Fibroblast of pulmonary artery (primary cell): Measurements from ENCODE around the gene SERP2.

Experiments
- DNase-seq: peaks from one replicate; pipeline ENCODE4 v3.0.0-alpha.2; 2010; ENCODE audit warnings: low read depth
- H3K4me3 ChIP-seq: replicated peaks from 2 replicates; pipeline ENCODE4 v1.5.1; 2011; ENCODE audit warnings: low read depth, mild to moderate bottlenecking, control low read depth, low read length, moderate library complexity
- TF ChIP-seq, protein P1 (sequence below): IDR thresholded peaks from 2 replicates; pipeline ENCODE4 v1.5.1; 2011; ENCODE audit warnings: mild to moderate bottlenecking, control low read depth, low read length, inconsistent platforms; ENCODE audit errors: missing control alignments

Gene SERP2

DNA sequence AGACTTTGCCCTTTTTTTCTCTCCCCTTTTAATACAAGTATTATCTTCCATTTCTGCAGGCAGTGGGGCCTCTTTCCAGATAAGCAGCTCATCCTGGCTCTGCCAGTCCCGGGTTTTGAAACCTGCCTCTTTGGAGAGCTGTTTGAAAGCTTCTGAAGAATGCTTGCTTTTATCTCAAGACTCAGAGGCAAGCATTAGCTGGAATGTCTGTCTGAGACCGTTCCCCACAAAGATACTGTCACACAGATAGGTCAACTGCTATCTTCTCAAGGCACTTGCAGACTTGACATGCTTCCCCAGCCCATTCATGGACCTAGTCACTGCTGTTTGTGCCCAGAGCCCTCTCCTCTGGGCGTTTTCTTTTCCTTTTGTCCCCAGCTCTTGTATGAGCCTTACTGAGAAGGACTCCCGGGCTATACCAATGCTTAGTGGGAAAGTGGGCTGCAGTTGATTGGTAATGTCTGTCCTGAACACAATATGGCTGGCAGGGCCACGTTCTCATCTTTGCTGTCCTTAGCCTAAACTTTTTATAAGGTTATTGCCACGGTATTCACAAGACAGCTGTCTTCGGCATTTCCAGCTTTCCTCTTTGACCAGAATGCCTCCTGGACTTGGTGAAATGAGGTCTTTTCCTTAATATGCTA, 13.4 kb downstream of the SERP2 start:
- no peak overlapping the region for H3K4me3 ChIP-seq
- DNase-seq = no peak
- TF ChIP-seq, protein P1, sequence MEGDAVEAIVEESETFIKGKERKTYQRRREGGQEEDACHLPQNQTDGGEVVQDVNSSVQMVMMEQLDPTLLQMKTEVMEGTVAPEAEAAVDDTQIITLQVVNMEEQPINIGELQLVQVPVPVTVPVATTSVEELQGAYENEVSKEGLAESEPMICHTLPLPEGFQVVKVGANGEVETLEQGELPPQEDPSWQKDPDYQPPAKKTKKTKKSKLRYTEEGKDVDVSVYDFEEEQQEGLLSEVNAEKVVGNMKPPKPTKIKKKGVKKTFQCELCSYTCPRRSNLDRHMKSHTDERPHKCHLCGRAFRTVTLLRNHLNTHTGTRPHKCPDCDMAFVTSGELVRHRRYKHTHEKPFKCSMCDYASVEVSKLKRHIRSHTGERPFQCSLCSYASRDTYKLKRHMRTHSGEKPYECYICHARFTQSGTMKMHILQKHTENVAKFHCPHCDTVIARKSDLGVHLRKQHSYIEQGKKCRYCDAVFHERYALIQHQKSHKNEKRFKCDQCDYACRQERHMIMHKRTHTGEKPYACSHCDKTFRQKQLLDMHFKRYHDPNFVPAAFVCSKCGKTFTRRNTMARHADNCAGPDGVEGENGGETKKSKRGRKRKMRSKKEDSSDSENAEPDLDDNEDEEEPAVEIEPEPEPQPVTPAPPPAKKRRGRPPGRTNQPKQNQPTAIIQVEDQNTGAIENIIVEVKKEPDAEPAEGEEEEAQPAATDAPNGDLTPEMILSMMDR = no peak

DNA sequence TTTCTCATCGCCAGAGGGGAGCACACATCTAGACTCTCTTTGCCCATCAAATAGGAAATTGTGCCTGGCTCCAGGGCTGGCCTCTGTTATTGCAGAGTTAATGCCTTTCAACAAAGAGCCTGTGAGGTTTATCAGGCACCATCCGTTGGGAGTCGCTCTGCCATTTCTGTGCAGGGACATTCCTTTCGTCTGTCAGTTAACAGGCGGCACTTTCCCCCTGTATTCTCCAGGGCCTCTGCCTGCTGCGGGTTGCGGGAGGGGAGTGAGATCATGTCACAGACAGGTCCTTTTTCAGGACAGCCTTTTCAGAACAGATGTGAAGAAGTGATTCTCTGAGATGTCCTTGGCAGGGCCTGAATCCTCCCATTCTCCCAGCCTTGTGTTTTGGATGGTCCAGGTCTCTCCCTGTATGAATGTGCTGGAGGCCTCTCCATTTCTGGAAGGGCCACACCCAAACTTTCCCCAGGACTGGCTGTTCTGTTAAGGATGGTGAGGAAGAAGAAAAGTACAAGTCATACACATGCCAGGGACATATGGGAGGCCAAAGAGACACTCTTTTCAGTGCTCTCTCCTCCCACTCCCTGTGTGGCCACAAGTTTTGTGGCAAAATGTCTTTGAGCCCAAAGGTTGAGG, 14.9 kb downstream of the SERP2 start:
- TF ChIP-seq, protein P1 = no peak
- no peak for DNase-seq
- H3K4me3 ChIP-seq = no peak overlapping the region

DNA sequence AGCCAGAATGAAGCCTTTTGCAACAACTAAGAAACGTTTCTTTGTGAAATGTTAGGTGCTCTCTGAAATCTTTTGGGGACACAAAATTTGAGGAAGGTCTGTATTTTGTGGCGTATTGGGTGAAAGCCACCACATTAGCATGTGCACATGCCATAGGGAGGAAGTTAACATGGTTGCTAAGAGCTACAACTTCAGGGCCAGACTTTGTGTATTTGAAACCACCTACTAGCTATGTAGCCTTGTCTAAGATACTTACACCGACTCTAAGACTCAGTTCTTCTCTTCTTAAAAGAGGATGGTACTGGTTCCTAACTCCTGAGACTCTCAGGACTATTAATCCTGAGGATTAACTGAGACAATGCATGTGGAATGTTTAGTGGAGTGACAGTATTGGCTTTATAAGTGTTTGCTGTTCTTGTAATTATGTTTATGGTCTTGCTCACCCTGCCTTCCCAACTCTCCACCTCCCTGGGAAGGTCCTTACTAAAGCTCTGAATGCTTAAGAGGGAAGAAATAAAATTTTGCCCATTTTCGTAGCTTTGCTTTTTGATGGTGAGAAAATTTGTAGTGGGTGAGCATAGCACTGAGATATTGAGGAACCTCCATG, 15.5 kb downstream of the SERP2 start:
- no peak overlapping the region for H3K4me3 ChIP-seq
- no peak for DNase-seq
- TF ChIP-seq, protein P1 = no peak

DNA sequence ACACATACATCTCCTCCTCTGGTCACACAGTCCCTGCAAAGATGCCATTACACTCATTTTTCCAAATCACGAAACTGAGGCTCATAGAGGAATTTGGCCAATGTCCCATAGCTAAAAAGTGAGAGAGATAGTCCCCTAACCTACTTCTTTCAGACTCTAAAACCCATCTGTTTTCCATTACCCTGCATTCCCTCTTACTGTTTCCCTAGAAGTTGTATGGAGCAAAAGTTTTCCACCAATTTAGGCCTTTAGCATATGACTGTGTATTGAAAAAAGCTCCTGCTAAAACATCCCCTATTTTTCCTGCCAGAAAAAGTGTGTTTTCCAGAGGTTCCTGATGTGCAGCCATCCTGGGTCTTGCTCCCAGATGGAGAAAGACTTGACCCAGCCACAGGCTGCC, 16.3 kb downstream of the SERP2 start:
- TF ChIP-seq, protein P1 = no peak
- H3K4me3 ChIP-seq = no peak overlapping the region
- DNase-seq = no peak

DNA sequence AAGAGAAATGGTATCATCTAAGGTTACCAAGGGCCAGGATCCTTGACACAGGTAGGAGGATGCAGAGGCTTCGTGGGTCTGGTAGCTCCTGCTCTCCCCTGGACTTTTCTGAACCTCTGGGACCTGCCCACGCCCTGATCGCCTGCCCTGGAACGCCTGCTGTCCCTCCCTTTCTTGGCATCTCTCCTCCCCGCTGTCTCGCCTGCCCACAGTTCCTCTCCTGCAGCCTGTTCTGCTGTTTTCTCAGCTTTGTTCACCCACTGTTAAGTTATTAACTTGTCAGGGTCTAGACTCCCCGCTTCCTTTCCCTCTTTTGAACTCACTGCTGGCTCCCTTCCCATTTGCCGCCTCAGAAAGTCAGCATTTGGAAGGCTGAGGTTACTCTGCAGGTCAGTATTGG, 19.8 kb downstream of the SERP2 start:
- DNase-seq = no peak
- H3K4me3 ChIP-seq = no peak overlapping the region
- TF ChIP-seq, protein P1 = no peak

DNA sequence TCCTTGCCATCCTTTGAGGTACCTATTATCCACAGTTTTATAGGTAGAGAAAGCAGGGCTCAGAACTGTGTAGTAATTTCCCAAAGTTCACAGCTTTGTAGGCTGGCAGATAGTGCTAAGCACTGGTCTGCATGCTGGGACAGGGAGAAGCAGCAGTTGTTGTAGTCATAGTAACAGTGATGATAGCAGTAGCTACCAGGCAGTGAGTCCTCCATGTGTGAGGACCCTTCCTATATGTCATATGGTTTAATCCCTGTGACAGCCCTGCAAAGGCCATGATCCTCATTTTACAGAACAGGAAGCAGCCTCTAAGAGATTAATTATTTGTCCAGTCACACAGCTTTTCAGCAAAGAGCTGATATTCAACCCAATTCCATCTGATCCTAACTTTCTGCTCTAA, 21.0 kb downstream of the SERP2 start:
- no peak for DNase-seq

More for the DNA sequence above, 21.0 kb downstream of the SERP2 start:
- TF ChIP-seq, protein P1 = no peak
- no peak overlapping the region for H3K4me3 ChIP-seq
